Measurements from ENCODE around the gene DNAAF1. TPM values are rescaled to one million over a fixed set of nuclear protein-coding genes. Genes with fewer than 3 reads are reported as not detected.
A peak's percentile ranks its signal among the peaks of the same experiment; 100 is the strongest.

DNAAF1 gene
- total RNA-seq: 1 to 10 TPM in 2 of 3 donors, not detected in 1; 1.2 to 9.5 TPM

DNA sequence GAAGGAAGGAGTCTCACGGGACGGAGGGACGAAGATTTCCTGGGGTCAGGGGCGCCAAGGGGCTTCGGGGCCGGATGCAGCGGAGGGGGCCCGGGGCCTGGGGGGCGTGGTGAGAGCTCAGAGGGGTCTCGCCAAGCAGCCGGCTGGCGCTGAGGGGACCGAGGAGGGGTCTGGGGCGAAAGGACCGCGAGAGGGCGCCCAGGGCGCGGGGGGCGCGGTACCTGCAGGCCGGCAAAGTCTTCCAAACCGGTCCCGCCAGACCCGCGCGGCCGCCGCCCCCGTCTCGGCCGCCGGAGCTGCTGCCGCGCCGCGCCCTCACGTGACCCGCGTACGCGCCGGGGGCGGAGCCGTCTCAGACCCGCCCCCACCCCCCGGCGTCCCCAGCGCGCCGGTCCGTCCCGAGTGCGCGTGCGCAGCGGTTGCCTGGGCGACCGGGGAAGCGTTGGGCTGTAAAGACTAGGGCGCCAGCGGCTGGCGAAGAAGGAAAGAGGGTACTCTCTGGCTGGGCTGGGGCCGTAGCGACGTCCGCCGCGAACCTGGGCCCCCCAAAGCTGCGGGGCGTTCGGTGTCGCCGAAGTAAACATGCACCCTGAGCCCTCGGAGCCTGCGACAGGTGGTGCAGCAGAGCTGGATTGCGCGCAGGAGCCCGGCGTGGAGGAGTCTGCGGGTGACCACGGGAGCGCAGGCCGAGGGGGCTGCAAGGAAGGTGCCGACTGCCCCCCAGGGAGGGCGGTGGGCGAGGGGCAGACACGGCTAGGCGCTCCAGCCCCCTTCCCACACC, at the start of gene DNAAF1, which contains the start of gene HSDL1:
DNAAF1 (plus strand) TSS at position 450 of the 781 bp plus-strand sequence; CDS start at position 583, 133 bp downstream.
HSDL1 (minus strand) TSS at position 319 of the 781 bp plus-strand sequence. CDS start 13,856 bp downstream, outside the sequence.
- no peaks in the 10 kb centered on the region for H3K9me3 ChIP-seq
- H3K4me3 ChIP-seq: peak within 1 kb of the TSS; percentile 89 to 98 (median 95)
- H3K4me1 ChIP-seq: no peaks in the 10 kb centered on the region
- no peaks in the 10 kb centered on the region for H3K36me3 ChIP-seq
- TF ChIP-seq POLR2AphosphoS5 (IDR thresholded peaks at IDR 0.05): peak in 1 of 3 donors; percentile 19
- no peak for TF ChIP-seq POLR2A (IDR thresholded peaks at IDR 0.05)
- no peaks in the 10 kb centered on the region for H3K27me3 ChIP-seq
- H3K27ac ChIP-seq: peak within 1 kb of the TSS; percentile 83 to 86
- DNase-seq (ENCODE audit: low spot score in 2 of 2): peak; percentile 81 to 88
- intact Hi-C loops (cut with DNase I; ENCODE audit: low total_unique reads): no loop called here

- H3K27me3 ChIP-seq: no peaks in the 10 kb centered on the region
- TF ChIP-seq, protein P1, sequence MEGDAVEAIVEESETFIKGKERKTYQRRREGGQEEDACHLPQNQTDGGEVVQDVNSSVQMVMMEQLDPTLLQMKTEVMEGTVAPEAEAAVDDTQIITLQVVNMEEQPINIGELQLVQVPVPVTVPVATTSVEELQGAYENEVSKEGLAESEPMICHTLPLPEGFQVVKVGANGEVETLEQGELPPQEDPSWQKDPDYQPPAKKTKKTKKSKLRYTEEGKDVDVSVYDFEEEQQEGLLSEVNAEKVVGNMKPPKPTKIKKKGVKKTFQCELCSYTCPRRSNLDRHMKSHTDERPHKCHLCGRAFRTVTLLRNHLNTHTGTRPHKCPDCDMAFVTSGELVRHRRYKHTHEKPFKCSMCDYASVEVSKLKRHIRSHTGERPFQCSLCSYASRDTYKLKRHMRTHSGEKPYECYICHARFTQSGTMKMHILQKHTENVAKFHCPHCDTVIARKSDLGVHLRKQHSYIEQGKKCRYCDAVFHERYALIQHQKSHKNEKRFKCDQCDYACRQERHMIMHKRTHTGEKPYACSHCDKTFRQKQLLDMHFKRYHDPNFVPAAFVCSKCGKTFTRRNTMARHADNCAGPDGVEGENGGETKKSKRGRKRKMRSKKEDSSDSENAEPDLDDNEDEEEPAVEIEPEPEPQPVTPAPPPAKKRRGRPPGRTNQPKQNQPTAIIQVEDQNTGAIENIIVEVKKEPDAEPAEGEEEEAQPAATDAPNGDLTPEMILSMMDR (IDR thresholded peaks at IDR 0.05): no peak
- TF ChIP-seq POLR2AphosphoS5 (IDR thresholded peaks at IDR 0.05) (no peak), POLR2A (IDR thresholded peaks at IDR 0.05) (no peak)
- H3K36me3 ChIP-seq: peaks cover 13% of the 10 kb centered on the region
- H3K4me3 ChIP-seq: no peak overlapping the region
- DNase-seq (ENCODE audit: low spot score in 2 of 2): no peak
- H3K4me1 ChIP-seq: no peaks in the 10 kb centered on the region
- intact Hi-C loops (cut with DNase I; ENCODE audit: low total_unique reads): no loop called here
- H3K27ac ChIP-seq: peak overlapping the region; percentile 77 to 80
- no peaks in the 10 kb centered on the region for H3K9me3 ChIP-seq
Measured at GRCh38 chr16:84095466-84095865, 49.6 kb upstream of the DNAAF1 start.

GRCh38 chr16:84096447-84097005, 48.6 kb upstream of the DNAAF1 start:
- intact Hi-C loops (cut with DNase I; ENCODE audit: low total_unique reads): no loop called here
- DNase-seq (ENCODE audit: low spot score in 2 of 2): no peak
- Histone ChIP-seq H3K36me3 (peaks cover 13% of the 10 kb centered on the region), H3K27ac (peak overlapping the region; percentile 64 to 80), H3K27me3 (no peaks in the 10 kb centered on the region), H3K9me3 (no peaks in the 10 kb centered on the region), H3K4me1 (no peaks in the 10 kb centered on the region), H3K4me3 (no peak overlapping the region)
- TF ChIP-seq POLR2AphosphoS5 (IDR thresholded peaks at IDR 0.05) (peak in 1 of 3 donors; percentile 41), POLR2A (IDR thresholded peaks at IDR 0.05) (no peak)

DNA sequence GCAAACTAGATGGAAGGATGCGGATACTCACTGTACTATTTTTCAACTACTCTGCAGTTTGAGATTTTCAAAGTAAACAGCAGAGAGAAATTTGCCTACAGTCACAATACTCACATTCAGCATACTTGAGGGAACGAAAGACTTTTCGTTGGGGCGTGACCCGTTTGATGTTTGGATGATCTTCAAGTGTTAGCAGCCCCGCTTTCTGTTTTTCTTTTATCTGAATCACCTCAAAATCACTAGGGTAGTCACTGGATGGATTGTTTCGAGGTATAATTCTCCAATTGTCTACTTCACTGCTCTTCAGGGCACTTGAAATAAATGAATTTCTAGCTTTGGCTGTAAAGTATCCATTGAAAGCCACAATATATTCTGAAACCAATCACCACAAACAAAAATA, 46.2 kb upstream of the DNAAF1 start:
- peaks cover 3% of the 10 kb centered on the region for H3K36me3 ChIP-seq
- intact Hi-C loops (cut with DNase I; ENCODE audit: low total_unique reads): loop anchor here (2.0 kb wide), 1 partner anchor 42 kb away; no protein-coding TSS in a partner anchor
- H3K27ac ChIP-seq: peak overlapping the region; percentile 64 to 80
- no peak for DNase-seq (ENCODE audit: low spot score in 2 of 2)
- no peaks in the 10 kb centered on the region for H3K9me3 ChIP-seq
- H3K4me1 ChIP-seq: no peaks in the 10 kb centered on the region
- no peaks in the 10 kb centered on the region for H3K27me3 ChIP-seq
- TF ChIP-seq POLR2A (IDR thresholded peaks at IDR 0.05) (no peak), POLR2AphosphoS5 (IDR thresholded peaks at IDR 0.05) (no peak)
- TF ChIP-seq, protein P1 (IDR thresholded peaks at IDR 0.05): no peak
- H3K4me3 ChIP-seq: no peak overlapping the region

GRCh38 chr16:84103678-84104077, 41.4 kb upstream of the DNAAF1 start:
- Histone ChIP-seq H3K27me3 (no peaks in the 10 kb centered on the region), H3K9me3 (no peaks in the 10 kb centered on the region), H3K36me3 (no peaks in the 10 kb centered on the region), H3K4me3 (no peak overlapping the region), H3K4me1 (no peaks in the 10 kb centered on the region), H3K27ac (peak overlapping the region; percentile 20 to 58)
- TF ChIP-seq, protein P1 (IDR thresholded peaks at IDR 0.05): no peak
- no peak for TF ChIP-seq POLR2A (IDR thresholded peaks at IDR 0.05)
- no peak for TF ChIP-seq POLR2AphosphoS5 (IDR thresholded peaks at IDR 0.05)
- intact Hi-C loops (cut with DNase I; ENCODE audit: low total_unique reads): no loop called here
- DNase-seq (ENCODE audit: low spot score in 2 of 2): no peak

GRCh38 chr16:84104231-84104630, 40.9 kb upstream of the DNAAF1 start:
- H3K9me3 ChIP-seq: no peaks in the 10 kb centered on the region
- intact Hi-C loops (cut with DNase I; ENCODE audit: low total_unique reads): no loop called here
- peak overlapping the region in 1 of 2 donors; percentile 58 for H3K27ac ChIP-seq
- TF ChIP-seq, protein P1 (IDR thresholded peaks at IDR 0.05): no peak
- TF ChIP-seq POLR2AphosphoS5 (IDR thresholded peaks at IDR 0.05) (no peak), POLR2A (IDR thresholded peaks at IDR 0.05) (no peak)
- no peaks in the 10 kb centered on the region for H3K4me1 ChIP-seq
- H3K36me3 ChIP-seq: no peaks in the 10 kb centered on the region
- no peaks in the 10 kb centered on the region for H3K27me3 ChIP-seq
- DNase-seq (ENCODE audit: low spot score in 2 of 2): no peak
- H3K4me3 ChIP-seq: no peak overlapping the region
